Liver (tissue), 3 donors: ENCODE results near the gene SLC44A2.

ENCODE experiments used
- RAD21 ChIP-seq, 2 donors: IDR thresholded peaks; 2 replicates each; pipeline ENCODE4 v1.6.1; 2016; ENCODE audit warnings: antibody characterized with exemption in 2 of 2, mild to moderate bottlenecking in 2 of 2
- RXRA ChIP-seq, 2 donors: IDR thresholded peaks; 2 replicates each; pipeline ENCODE4 v1.6.1; 2017 to 2018; ENCODE audit warnings: antibody characterized with exemption in 2 of 2, mild to moderate bottlenecking in 1 of 2
- SP1 ChIP-seq: IDR thresholded peaks from 2 replicates; pipeline ENCODE4 v1.6.1; 2018; ENCODE audit warnings: antibody characterized with exemption, mild to moderate bottlenecking
- TF ChIP-seq, protein P1 (sequence below): fragments of 150-350 bp; IDR thresholded peaks from 2 replicates; pipeline ENCODE4 v1.5.1; 2017; ENCODE audit warnings: improper control_type of control experiment, low read depth, low read length; ENCODE audit not compliant: missing input control
- TF ChIP-seq, protein P2 (sequence below): IDR thresholded peaks from 2 replicates; pipeline ENCODE4 v1.6.1; 2016; ENCODE audit warnings: antibody characterized with exemption
- donor health status: healthy.
- donor health status: healthy.

DNA sequence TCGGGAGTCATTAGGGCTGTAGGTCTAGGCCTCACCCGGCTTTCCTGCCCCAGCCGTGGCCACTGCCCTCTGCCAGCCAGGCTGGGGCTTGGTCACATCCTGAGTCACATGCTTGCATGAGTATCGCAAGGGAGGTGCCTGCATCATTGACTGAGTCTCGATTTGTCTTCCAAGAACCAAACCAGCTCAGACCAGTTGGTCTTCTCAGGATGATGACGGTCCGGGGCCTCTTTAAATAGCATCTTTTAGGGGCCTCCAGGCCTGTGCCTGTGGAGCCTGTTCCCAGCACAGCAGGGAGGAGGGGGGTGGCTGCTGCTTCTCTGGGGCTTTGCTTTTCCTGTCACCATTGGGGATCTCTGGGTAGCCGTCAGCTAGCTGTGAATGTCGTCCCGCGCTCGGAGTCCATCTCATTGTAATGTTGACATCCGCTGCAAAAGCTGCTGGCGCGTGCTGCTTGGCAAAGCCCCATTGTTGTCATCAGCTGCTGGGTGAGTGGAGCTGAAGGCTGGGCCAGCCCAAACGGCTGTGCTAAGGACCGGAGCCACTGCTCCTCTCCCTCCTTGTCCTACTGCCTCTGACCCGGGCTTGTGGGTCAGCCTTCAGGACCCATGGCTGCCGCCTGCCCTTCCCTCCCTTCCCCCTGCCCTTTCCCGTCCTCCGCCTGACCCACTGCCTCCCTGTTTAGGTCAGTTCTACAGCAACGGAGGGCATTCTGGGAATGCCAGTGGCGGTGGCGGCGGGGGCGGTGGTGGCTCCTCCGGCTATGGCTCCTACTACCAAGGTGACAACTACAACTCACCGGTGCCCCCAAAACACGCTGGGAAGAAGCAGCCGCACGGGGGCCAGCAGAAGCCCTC lies 61.5 kb downstream of the SLC44A2 start:
- TF ChIP-seq, protein P1, sequence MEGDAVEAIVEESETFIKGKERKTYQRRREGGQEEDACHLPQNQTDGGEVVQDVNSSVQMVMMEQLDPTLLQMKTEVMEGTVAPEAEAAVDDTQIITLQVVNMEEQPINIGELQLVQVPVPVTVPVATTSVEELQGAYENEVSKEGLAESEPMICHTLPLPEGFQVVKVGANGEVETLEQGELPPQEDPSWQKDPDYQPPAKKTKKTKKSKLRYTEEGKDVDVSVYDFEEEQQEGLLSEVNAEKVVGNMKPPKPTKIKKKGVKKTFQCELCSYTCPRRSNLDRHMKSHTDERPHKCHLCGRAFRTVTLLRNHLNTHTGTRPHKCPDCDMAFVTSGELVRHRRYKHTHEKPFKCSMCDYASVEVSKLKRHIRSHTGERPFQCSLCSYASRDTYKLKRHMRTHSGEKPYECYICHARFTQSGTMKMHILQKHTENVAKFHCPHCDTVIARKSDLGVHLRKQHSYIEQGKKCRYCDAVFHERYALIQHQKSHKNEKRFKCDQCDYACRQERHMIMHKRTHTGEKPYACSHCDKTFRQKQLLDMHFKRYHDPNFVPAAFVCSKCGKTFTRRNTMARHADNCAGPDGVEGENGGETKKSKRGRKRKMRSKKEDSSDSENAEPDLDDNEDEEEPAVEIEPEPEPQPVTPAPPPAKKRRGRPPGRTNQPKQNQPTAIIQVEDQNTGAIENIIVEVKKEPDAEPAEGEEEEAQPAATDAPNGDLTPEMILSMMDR = no peak
- TF ChIP-seq, protein P2, sequence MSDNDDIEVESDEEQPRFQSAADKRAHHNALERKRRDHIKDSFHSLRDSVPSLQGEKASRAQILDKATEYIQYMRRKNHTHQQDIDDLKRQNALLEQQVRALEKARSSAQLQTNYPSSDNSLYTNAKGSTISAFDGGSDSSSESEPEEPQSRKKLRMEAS = no peak
- no peak for TF ChIP-seq RXRA (IDR thresholded peaks at IDR 0.05)
- TF ChIP-seq RAD21 (IDR thresholded peaks at IDR 0.05) = no peak
- TF ChIP-seq SP1 = no peak
